Liver (tissue), 9 donors: Measurements from ENCODE around the gene CMTM6. TPM values are rescaled to one million over a fixed set of nuclear protein-coding genes. Genes with fewer than 3 reads are reported as not detected.

Experiments used
- DNase-seq: peaks from one replicate; pipeline ENCODE4 v3.0.0-alpha.2; 2017; ENCODE audit warnings: low spot score
- H3K27ac ChIP-seq, 2 donors: one replicate each; pipeline ENCODE4 v1.7.0; 2013; ENCODE audit warnings: inconsistent platforms in 2 of 2, low read length in 2 of 2, control low read depth in 1 of 2, low read depth in 1 of 2, mild to moderate bottlenecking in 1 of 2
- H3K27me3 ChIP-seq, 4 donors: one replicate each; pipeline versions ENCODE4 v1.6.1 to v1.7.0; 2013; ENCODE audit warnings: low read length in 3 of 4, inconsistent platforms in 1 of 4, mild to moderate bottlenecking in 1 of 4, moderate library complexity in 1 of 4; ENCODE audit not compliant: control insufficient read depth in 4 of 4, insufficient read depth in 4 of 4
- H3K36me3 ChIP-seq, 4 donors: one replicate each; pipeline versions ENCODE4 v1.6.1 to v1.7.0; 2013; ENCODE audit warnings: low read length in 3 of 4, mild to moderate bottlenecking in 3 of 4, low read depth in 1 of 4, moderate library complexity in 1 of 4; ENCODE audit not compliant: control insufficient read depth in 4 of 4, insufficient read depth in 3 of 4
- H3K4me1 ChIP-seq, 4 donors: one replicate each; pipeline versions ENCODE4 v1.6.1 to v1.7.0; 2013; ENCODE audit warnings: low read length in 3 of 4, mild to moderate bottlenecking in 3 of 4, moderate library complexity in 1 of 4; ENCODE audit not compliant: control insufficient read depth in 4 of 4, insufficient read depth in 4 of 4
- H3K4me3 ChIP-seq, 3 donors: one replicate each; pipeline versions ENCODE4 v1.6.1 to v1.7.0; 2013; ENCODE audit warnings: low read length in 3 of 3, control low read depth in 1 of 3, low read depth in 1 of 3, mild to moderate bottlenecking in 1 of 3
- H3K9ac ChIP-seq, 2 donors: one replicate each; pipeline ENCODE4 v1.7.0; 2013; ENCODE audit warnings: low read length in 2 of 2, mild to moderate bottlenecking in 2 of 2, moderate library complexity in 2 of 2, control low read depth in 1 of 2, low read depth in 1 of 2
- H3K9me3 ChIP-seq, 4 donors: one replicate each; pipeline versions ENCODE4 v1.6.1 to v1.7.0; 2013; ENCODE audit warnings: low read length in 3 of 4; ENCODE audit not compliant: control insufficient read depth in 4 of 4
- EGR1 ChIP-seq, 2 donors: IDR thresholded peaks; 2 replicates each; pipeline ENCODE4 v1.6.1; 2016 to 2018; ENCODE audit warnings: antibody characterized with exemption in 2 of 2, low read depth in 2 of 2
- FOXA1 ChIP-seq: IDR thresholded peaks from 2 replicates; pipeline ENCODE4 v1.6.1; 2016; ENCODE audit warnings: antibody characterized with exemption
- FOXA2 ChIP-seq: IDR thresholded peaks from 2 replicates; pipeline ENCODE4 v1.6.1; 2016; ENCODE audit warnings: antibody characterized with exemption
- GABPA ChIP-seq, 2 donors: IDR thresholded peaks in 1 of 2; conservative IDR thresholded peaks in 1 of 2; 2 replicates each; pipeline ENCODE4 v1.6.1; 2016; ENCODE audit warnings: antibody characterized with exemption in 2 of 2, mild to moderate bottlenecking in 1 of 2, moderate library complexity in 1 of 2
- HNF4A ChIP-seq, 2 donors: conservative IDR thresholded peaks; 2 replicates each; pipeline ENCODE4 v1.6.1; 2016; ENCODE audit warnings: antibody characterized with exemption in 2 of 2, mild to moderate bottlenecking in 2 of 2
- HNF4G ChIP-seq: IDR thresholded peaks from 2 replicates; pipeline ENCODE4 v1.6.1; 2016; ENCODE audit warnings: antibody characterized with exemption
- JUND ChIP-seq, 2 donors: IDR thresholded peaks; 2 replicates each; pipeline ENCODE4 v1.6.1; 2016; ENCODE audit warnings: antibody characterized with exemption in 2 of 2
- NR2F2 ChIP-seq: IDR thresholded peaks from 2 replicates; pipeline ENCODE4 v1.6.1; 2016; ENCODE audit warnings: antibody characterized with exemption
- RAD21 ChIP-seq, 2 donors: IDR thresholded peaks; 2 replicates each; pipeline ENCODE4 v1.6.1; 2016; ENCODE audit warnings: antibody characterized with exemption in 2 of 2, mild to moderate bottlenecking in 2 of 2
- RXRA ChIP-seq, 2 donors: IDR thresholded peaks; 2 replicates each; pipeline ENCODE4 v1.6.1; 2017 to 2018; ENCODE audit warnings: antibody characterized with exemption in 2 of 2, mild to moderate bottlenecking in 1 of 2
- SP1 ChIP-seq: IDR thresholded peaks from 2 replicates; pipeline ENCODE4 v1.6.1; 2018; ENCODE audit warnings: antibody characterized with exemption, mild to moderate bottlenecking
- TAF1 ChIP-seq: conservative IDR thresholded peaks from 2 replicates; pipeline ENCODE4 v1.6.1; 2016; ENCODE audit warnings: antibody characterized with exemption, mild to moderate bottlenecking
- YY1 ChIP-seq: IDR thresholded peaks from 2 replicates; pipeline ENCODE4 v1.6.1; 2016; ENCODE audit warnings: antibody characterized with exemption, mild to moderate bottlenecking
- WGBS: extraction: QIAGEN DNeasy Blood & Tissue Kit; methylation state at CpG from one replicate; pipeline ENCODE4 v1.1.7; 2013; 5-methylcytosine and 5-hydroxymethylcytosine counted together
- polyA plus RNA-seq, 2 donors: library from polyadenylated mRNA; stranded (reverse) in 1 of 2; unstranded in 1 of 2; fragments of 200-250 nt in 1 of 2; fragments of >200 nt in 1 of 2; fragmentation: Nextera tagmentation in 1 of 2; extraction: Ambion mirVana in 1 of 2; gene quantifications; one replicate each; pipeline versions ENCODE4 v1.2.1 to v1.2.3, GENCODE V29; 2013 to 2015
- total RNA-seq, 2 donors: library from RNA; depleted of rRNA; stranded (reverse); fragments of >200 nt; gene quantifications; one replicate each; pipeline ENCODE4 v1.2.3, GENCODE V29; 2014
- TF ChIP-seq, protein P1 (sequence below): fragments of 150-350 bp; IDR thresholded peaks from 2 replicates; pipeline ENCODE4 v1.5.1; 2017; ENCODE audit warnings: improper control_type of control experiment, low read depth, low read length; ENCODE audit not compliant: missing input control
- TF ChIP-seq, protein P2 (sequence below): IDR thresholded peaks from 2 replicates; pipeline ENCODE4 v1.6.1; 2016; ENCODE audit warnings: antibody characterized with exemption
- TF ChIP-seq, protein P3 (sequence below): IDR thresholded peaks from 2 replicates; pipeline ENCODE4 v1.6.1; 2016; ENCODE audit warnings: antibody characterized with exemption
- TF ChIP-seq, protein P4 (sequence below): IDR thresholded peaks from 2 replicates; pipeline ENCODE4 v1.6.1; 2016; ENCODE audit warnings: antibody characterized with exemption
- TF ChIP-seq, protein P5 (sequence below): IDR thresholded peaks from 2 replicates; pipeline ENCODE4 v1.6.1; 2016; ENCODE audit warnings: antibody characterized with exemption, mild to moderate bottlenecking
- donor health status: healthy.
- donor health status: healthy.
- donor health status: healthy.
- donor health status: healthy.
- donor health status: healthy.

CMTM6 gene, protein sequence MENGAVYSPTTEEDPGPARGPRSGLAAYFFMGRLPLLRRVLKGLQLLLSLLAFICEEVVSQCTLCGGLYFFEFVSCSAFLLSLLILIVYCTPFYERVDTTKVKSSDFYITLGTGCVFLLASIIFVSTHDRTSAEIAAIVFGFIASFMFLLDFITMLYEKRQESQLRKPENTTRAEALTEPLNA
- 10 to 100 TPM; 50.5 to 77.9 TPM for total RNA-seq
- polyA plus RNA-seq = 10 to 100 TPM; 45.7 to 53.2 TPM

DNA sequence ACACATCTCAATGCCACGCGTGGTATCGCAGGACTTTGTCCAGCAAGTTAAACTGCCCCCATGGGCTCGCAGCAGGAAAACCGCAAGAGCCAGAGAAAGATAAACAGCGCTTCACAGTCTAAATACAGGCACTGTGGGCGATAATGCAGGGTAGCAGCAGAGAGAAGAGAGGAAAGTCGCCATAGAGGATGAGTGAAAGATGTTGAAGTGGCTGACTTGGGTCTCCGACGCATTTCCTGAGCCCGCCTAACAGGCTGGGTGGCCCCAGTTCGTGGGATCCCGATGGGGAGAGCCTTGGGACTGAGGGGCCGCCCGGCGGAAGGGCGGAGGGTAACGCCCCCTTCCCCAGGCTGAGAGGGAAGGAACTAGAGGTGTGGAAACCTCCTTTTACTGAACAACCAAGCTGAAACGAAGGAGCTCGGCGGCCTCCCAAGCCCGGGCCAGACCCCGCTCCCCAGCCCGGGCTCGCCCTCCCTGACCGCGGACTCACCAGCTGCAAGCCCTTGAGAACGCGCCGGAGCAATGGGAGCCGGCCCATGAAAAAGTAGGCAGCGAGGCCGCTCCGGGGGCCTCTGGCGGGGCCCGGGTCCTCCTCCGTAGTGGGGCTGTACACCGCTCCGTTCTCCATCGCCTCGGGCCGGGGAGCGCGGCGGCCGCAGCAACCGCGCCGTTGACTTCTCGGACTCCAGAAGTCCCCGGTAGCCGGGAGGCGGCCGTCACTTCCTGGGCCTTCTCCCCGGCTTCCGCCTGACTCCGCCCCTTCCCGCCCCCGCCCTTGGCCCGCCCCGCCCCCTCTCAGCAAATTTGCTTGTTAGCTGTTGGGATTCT is at the start of gene CMTM6:
Gene CMTM6, minus strand, starts transcription at position 735 of the 828 bp plus-strand sequence. Its CDS starts 107 bp downstream, at position 628.
- H3K27me3 ChIP-seq = no peaks in the 10 kb centered on the region

More for the DNA sequence above, at the start of gene CMTM6:
- under 1% methylated on average over 61 of the region's 61 CpGs for WGBS
- Histone ChIP-seq H3K4me3 (peak within 1 kb of the TSS; percentile 68 to 93 (median 93)), H3K9ac (peak within 1 kb of the TSS; percentile 86 to 94), H3K9me3 (no peaks in the 10 kb centered on the region), H3K4me1 (peaks cover 4 to 22% (median 7%) of the 10 kb centered on the region in 4 donors), H3K36me3 (no peaks in the 10 kb centered on the region), H3K27ac (peak within 1 kb of the TSS; percentile 97)
- peak; percentile 90 for DNase-seq
- TF ChIP-seq HNF4A (conservative IDR thresholded peaks at IDR 0.05) (peak; percentile 73 to 74), RAD21 (IDR thresholded peaks at IDR 0.05) (peak in 1 of 2 donors; percentile 37), HNF4G (peak; percentile 11), YY1 (peak; percentile 72), NR2F2 (no peak), RXRA (IDR thresholded peaks at IDR 0.05) (peak; percentile 8 to 37), JUND (IDR thresholded peaks at IDR 0.05) (no peak), GABPA (IDR thresholded peaks at IDR 0.05 in 1 of 2, conservative IDR thresholded peaks at IDR 0.05 in 1 of 2) (peak; percentile 28 to 53), TAF1 (peak; percentile 61), EGR1 (IDR thresholded peaks at IDR 0.05; ENCODE audit: low read depth in 2 of 2) (peak; percentile 17 to 54), FOXA1 (no peak), SP1 (peak; percentile 32), FOXA2 (no peak)
- TF ChIP-seq, protein P1, sequence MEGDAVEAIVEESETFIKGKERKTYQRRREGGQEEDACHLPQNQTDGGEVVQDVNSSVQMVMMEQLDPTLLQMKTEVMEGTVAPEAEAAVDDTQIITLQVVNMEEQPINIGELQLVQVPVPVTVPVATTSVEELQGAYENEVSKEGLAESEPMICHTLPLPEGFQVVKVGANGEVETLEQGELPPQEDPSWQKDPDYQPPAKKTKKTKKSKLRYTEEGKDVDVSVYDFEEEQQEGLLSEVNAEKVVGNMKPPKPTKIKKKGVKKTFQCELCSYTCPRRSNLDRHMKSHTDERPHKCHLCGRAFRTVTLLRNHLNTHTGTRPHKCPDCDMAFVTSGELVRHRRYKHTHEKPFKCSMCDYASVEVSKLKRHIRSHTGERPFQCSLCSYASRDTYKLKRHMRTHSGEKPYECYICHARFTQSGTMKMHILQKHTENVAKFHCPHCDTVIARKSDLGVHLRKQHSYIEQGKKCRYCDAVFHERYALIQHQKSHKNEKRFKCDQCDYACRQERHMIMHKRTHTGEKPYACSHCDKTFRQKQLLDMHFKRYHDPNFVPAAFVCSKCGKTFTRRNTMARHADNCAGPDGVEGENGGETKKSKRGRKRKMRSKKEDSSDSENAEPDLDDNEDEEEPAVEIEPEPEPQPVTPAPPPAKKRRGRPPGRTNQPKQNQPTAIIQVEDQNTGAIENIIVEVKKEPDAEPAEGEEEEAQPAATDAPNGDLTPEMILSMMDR = no peak
- TF ChIP-seq, protein P2, sequence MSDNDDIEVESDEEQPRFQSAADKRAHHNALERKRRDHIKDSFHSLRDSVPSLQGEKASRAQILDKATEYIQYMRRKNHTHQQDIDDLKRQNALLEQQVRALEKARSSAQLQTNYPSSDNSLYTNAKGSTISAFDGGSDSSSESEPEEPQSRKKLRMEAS = no peak
- TF ChIP-seq, protein P3, sequence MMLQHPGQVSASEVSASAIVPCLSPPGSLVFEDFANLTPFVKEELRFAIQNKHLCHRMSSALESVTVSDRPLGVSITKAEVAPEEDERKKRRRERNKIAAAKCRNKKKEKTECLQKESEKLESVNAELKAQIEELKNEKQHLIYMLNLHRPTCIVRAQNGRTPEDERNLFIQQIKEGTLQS = no peak
- TF ChIP-seq, protein P4, sequence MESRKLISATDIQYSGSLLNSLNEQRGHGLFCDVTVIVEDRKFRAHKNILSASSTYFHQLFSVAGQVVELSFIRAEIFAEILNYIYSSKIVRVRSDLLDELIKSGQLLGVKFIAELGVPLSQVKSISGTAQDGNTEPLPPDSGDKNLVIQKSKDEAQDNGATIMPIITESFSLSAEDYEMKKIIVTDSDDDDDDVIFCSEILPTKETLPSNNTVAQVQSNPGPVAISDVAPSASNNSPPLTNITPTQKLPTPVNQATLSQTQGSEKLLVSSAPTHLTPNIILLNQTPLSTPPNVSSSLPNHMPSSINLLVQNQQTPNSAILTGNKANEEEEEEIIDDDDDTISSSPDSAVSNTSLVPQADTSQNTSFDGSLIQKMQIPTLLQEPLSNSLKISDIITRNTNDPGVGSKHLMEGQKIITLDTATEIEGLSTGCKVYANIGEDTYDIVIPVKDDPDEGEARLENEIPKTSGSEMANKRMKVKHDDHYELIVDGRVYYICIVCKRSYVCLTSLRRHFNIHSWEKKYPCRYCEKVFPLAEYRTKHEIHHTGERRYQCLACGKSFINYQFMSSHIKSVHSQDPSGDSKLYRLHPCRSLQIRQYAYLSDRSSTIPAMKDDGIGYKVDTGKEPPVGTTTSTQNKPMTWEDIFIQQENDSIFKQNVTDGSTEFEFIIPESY = no peak
- TF ChIP-seq, protein P5, sequence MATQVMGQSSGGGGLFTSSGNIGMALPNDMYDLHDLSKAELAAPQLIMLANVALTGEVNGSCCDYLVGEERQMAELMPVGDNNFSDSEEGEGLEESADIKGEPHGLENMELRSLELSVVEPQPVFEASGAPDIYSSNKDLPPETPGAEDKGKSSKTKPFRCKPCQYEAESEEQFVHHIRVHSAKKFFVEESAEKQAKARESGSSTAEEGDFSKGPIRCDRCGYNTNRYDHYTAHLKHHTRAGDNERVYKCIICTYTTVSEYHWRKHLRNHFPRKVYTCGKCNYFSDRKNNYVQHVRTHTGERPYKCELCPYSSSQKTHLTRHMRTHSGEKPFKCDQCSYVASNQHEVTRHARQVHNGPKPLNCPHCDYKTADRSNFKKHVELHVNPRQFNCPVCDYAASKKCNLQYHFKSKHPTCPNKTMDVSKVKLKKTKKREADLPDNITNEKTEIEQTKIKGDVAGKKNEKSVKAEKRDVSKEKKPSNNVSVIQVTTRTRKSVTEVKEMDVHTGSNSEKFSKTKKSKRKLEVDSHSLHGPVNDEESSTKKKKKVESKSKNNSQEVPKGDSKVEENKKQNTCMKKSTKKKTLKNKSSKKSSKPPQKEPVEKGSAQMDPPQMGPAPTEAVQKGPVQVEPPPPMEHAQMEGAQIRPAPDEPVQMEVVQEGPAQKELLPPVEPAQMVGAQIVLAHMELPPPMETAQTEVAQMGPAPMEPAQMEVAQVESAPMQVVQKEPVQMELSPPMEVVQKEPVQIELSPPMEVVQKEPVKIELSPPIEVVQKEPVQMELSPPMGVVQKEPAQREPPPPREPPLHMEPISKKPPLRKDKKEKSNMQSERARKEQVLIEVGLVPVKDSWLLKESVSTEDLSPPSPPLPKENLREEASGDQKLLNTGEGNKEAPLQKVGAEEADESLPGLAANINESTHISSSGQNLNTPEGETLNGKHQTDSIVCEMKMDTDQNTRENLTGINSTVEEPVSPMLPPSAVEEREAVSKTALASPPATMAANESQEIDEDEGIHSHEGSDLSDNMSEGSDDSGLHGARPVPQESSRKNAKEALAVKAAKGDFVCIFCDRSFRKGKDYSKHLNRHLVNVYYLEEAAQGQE = peak; percentile 6
